NCI-H146 (cell line): ENCODE measurements around the gene C1orf146.
"Not testable (repeated sequence)": the region's sequence is repeated elsewhere in the genome, so short reads cannot be mapped to it uniquely, and the experiment has no call there.

ENCODE experiments used
- DNase-seq: peaks from one replicate; lab custom pipeline; 2025; lab: John Stamatoyannopoulos, UW

The C1orf146 gene

GRCh38 chr1:92217721-92218120, at the start of gene C1orf146:
TSS of gene C1orf146 (plus strand) at chr1:92217915. CDS start at chr1:92231421, 13,506 bp downstream.
- no peak for DNase-seq

- peak; percentile 88 for DNase-seq
Measured at GRCh38 chr1:92168657-92169056, 49.1 kb upstream of the C1orf146 start.

- peak; percentile 12 for DNase-seq
Measured at GRCh38 chr1:92169214-92170005, 48.3 kb upstream of the C1orf146 start.

- DNase-seq = no peak
Measured at GRCh38 chr1:92184632-92185031, 33.1 kb upstream of the C1orf146 start.

GRCh38 chr1:92186081-92186480, 31.6 kb upstream of the C1orf146 start:
- DNase-seq = no peak

GRCh38 chr1:92188436-92189255, 29.1 kb upstream of the C1orf146 start:
- no peak for DNase-seq

- DNase-seq = no peak
Measured at GRCh38 chr1:92191726-92192125, 26.0 kb upstream of the C1orf146 start.

GRCh38 chr1:92192246-92192645, 25.5 kb upstream of the C1orf146 start:
- DNase-seq = no peak

GRCh38 chr1:92194511-92194910, 23.2 kb upstream of the C1orf146 start:
- no peak for DNase-seq

- no peak for DNase-seq
Measured at GRCh38 chr1:92201973-92202372, 15.7 kb upstream of the C1orf146 start.

- no peak for DNase-seq
Measured at GRCh38 chr1:92203105-92203504, 14.6 kb upstream of the C1orf146 start.

GRCh38 chr1:92210701-92211100, 7.0 kb upstream of the C1orf146 start:
- DNase-seq = no peak

GRCh38 chr1:92211166-92211565, 6.5 kb upstream of the C1orf146 start:
- no peak for DNase-seq

- DNase-seq = no peak
Measured at GRCh38 chr1:92218559-92218958, 844 bp downstream of the C1orf146 start.

GRCh38 chr1:92219028-92219427, 1.3 kb downstream of the C1orf146 start:
- no peak for DNase-seq

- DNase-seq = no peak
Measured at GRCh38 chr1:92228401-92228800, 10.7 kb downstream of the C1orf146 start.

- no peak for DNase-seq
Measured at GRCh38 chr1:92230736-92231135, 13.0 kb downstream of the C1orf146 start.

- DNase-seq = no peak
Measured at GRCh38 chr1:92240034-92240433, 22.3 kb downstream of the C1orf146 start.

GRCh38 chr1:92244376-92244775, 26.7 kb downstream of the C1orf146 start:
- no peak for DNase-seq

GRCh38 chr1:92254714-92255113, 37.0 kb downstream of the C1orf146 start:
- not testable (repeated sequence) for DNase-seq

- no peak for DNase-seq
Measured at GRCh38 chr1:92259350-92259749, 41.6 kb downstream of the C1orf146 start.

GRCh38 chr1:92262516-92262915, 44.8 kb downstream of the C1orf146 start:
- DNase-seq = no peak

- DNase-seq = no peak
Measured at GRCh38 chr1:92273039-92273438, 55.3 kb downstream of the C1orf146 start.
